ENCODE measurements around the gene MOB1A. TPM values are rescaled to one million over a fixed set of nuclear protein-coding genes. Genes with fewer than 3 reads are reported as not detected.

MOB1A gene
- total and polyA plus RNA-seq, 10 of the 15 experiments (the other 5 are each of a cell fraction or from before 2014, with no cell fraction given), result 41.2 to 232 (median 172) TPM

- TF ChIP-seq CUX1 (IDR thresholded peaks at IDR 0.05; ENCODE audit: insufficient replicate concordance, low read depth, low read length), result no peak
- peak; percentile 53 for TF ChIP-seq DPF2 (IDR thresholded peaks at IDR 0.05)
- peak; percentile 96 for TF ChIP-seq POU2F2 (IDR thresholded peaks at IDR 0.05; ENCODE audit: borderline replicate concordance, low read depth, low read length)
- TF ChIP-seq BCL11A (IDR thresholded peaks at IDR 0.05; ENCODE audit: low read depth, low read length), result no peak
- TF ChIP-seq POLR2AphosphoS5 (IDR thresholded peaks at IDR 0.05; ENCODE audit: low read length), result peak; percentile 99
- TF ChIP-seq PAX5 (IDR thresholded peaks at IDR 0.05; ENCODE audit: borderline replicate concordance, low read depth, low read length), result peak; percentile 42; the same call in 1 of the 2 replicates
- peak; percentile 90 for TF ChIP-seq MYC (IDR thresholded peaks at IDR 0.05; ENCODE audit: insufficient read depth, insufficient read length, insufficient replicate concordance, low read length, severe bottlenecking)
- peak; percentile 83 for TF ChIP-seq IKZF1 (conservative IDR thresholded peaks at IDR 0.05)
- TF ChIP-seq PKNOX1 (IDR thresholded peaks at IDR 0.05), result peak; percentile 97
- TF ChIP-seq BCLAF1 (IDR thresholded peaks at IDR 0.05), result peak; percentile 49; the same call in 1 of the 2 replicates
- TF ChIP-seq NFYB (IDR thresholded peaks at IDR 0.05; ENCODE audit: insufficient read depth, low read depth, low read length), result peak; percentile 96
- TF ChIP-seq POLR2AphosphoS2 (IDR thresholded peaks at IDR 0.05; ENCODE audit: low read depth, low read length), result peak; percentile 96
- TF ChIP-seq GABPA (IDR thresholded peaks at IDR 0.05; ENCODE audit: low read depth), result no peak
- TF ChIP-seq BACH1 (IDR thresholded peaks at IDR 0.05; ENCODE audit: borderline replicate concordance), result peak; percentile 69
- peak; percentile 84 for TF ChIP-seq CHD2 (IDR thresholded peaks at IDR 0.05; ENCODE audit: borderline replicate concordance, low read depth, low read length)
- TF ChIP-seq NRF1 (conservative IDR thresholded peaks at IDR 0.05; ENCODE audit: low read depth, low read length), result peak; percentile 24; the same call in 1 of the 2 replicates
- peak; percentile 47 for TF ChIP-seq ZNF24 (IDR thresholded peaks at IDR 0.05)
- peak; percentile 54 for TF ChIP-seq SMC3 (IDR thresholded peaks at IDR 0.05; ENCODE audit: borderline replicate concordance, low read length)
- peak; percentile 14; the same call in 1 of the 2 replicates for TF ChIP-seq HDGF (IDR thresholded peaks at IDR 0.05)
- TF ChIP-seq SP1 (IDR thresholded peaks at IDR 0.05; ENCODE audit: low read depth, low read length), result peak; percentile 91
- TF ChIP-seq ESRRA (IDR thresholded peaks at IDR 0.05; ENCODE audit: low read length), result no peak
- TF ChIP-seq RAD21 (IDR thresholded peaks at IDR 0.05; ENCODE audit: insufficient read depth, low read depth, low read length), result peak; percentile 62
These were observed 20.0 kb upstream of the MOB1A start, which contains the start of gene MTHFD2 (continued) for GRCh38 chr2:74198461-74199274.

Measured in GM12878 (cell line).